Omental fat pad (tissue), 4 donors: Measurements from ENCODE around the gene TXLNG. TPM values are rescaled to one million over a fixed set of nuclear protein-coding genes. Genes with fewer than 3 reads are reported as not detected.

ENCODE experiments used
- ATAC-seq: fragments of 150-250 bp; one replicate; pipeline ENCODE4 v1.9.1; 2016; ENCODE audit warnings: mild to moderate bottlenecking, moderate library complexity; ENCODE audit not compliant: low FRiP score
- DNase-seq: peaks from one replicate; pipeline ENCODE4 v3.0.0-alpha.2; 2019; ENCODE audit warnings: low spot score
- CTCF ChIP-seq, 3 donors: fragments of 450-650 bp; IDR thresholded peaks; one replicate each; pipeline ENCODE4 v1.5.1; 2016 to 2017; ENCODE audit warnings: antibody characterized with exemption in 3 of 3, mild to moderate bottlenecking in 3 of 3, moderate library complexity in 2 of 3
- small RNA-seq: library from RNA; depleted of rRNA; stranded (forward); fragments of <200 nt; gene quantifications from one replicate; pipeline ENCODE3, GENCODE V24; 2016
- total RNA-seq, 4 donors: library from RNA; depleted of rRNA; stranded (reverse); fragments of >200 nt; gene quantifications; one replicate each; pipeline ENCODE4 v1.1.0, GENCODE V29; 2016

The TXLNG gene
- total RNA-seq, 4 donors from 2014 or later, result 13.9 to 45.1 (median 34.3) TPM

DNA sequence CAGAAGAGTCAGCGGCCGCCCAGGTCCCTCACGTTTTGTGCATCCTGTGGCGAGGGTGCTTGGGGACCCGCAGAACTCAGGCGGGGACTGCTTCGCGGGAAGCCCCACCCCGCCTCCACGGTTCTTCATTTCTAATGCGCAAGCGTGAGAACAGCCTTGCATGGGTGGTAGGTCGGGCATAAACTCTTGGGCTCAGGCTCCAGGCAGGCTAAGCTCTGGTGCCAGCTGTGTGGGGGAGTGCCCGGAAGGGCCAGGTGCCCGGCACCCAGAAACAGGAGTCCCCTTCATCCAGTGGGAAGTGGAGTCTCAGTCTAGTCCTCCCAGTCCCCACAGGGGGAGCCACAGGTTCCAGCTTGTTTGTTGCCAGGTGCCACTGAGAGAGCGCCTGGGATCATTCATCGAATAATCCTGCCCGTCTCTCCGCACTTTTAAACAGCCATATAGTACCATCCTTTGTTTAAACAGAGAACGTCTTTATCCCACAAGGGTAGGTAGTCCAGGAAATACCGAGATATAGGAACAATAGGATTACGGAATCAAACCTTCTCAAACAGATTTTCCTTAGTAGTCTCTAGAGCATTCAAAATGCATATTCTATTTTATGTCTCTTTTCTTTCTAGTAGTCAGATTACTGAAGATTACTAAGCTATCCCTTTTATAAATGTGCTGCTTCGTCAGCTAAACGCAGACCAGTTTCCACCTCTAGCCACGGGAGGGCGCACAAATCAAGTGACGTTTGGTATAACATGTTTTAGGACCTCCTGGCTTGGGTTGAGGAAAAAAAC, 96.6 kb downstream of the TXLNG start:
- TF ChIP-seq CTCF (IDR thresholded peaks at IDR 0.05), result no peak
- DNase-seq, result peak; percentile 44
- ATAC-seq, result peak; percentile 69

DNA sequence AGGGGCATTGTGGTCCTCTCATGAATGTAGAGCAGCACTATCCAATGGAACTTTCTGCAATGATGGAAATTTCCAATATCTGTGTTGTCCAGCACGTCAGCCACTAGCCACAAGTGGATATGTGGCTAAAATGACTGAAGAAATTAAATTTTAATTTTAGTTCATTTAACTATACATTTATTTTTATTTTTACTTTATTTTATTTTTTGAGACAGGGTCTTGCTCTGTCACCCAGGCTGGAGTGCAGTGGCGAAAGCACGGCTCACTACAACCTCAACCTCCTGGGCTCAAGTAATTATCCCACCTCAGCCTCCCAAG, 97.2 kb downstream of the TXLNG start:
- no peak for TF ChIP-seq CTCF (IDR thresholded peaks at IDR 0.05)
- DNase-seq, result no peak
- no peak for ATAC-seq

- TF ChIP-seq CTCF (IDR thresholded peaks at IDR 0.05), result no peak
- ATAC-seq (no peak), DNase-seq (no peak)
Measured at GRCh38 chrX:16885628-16886027, 99.4 kb downstream of the TXLNG start.

DNA sequence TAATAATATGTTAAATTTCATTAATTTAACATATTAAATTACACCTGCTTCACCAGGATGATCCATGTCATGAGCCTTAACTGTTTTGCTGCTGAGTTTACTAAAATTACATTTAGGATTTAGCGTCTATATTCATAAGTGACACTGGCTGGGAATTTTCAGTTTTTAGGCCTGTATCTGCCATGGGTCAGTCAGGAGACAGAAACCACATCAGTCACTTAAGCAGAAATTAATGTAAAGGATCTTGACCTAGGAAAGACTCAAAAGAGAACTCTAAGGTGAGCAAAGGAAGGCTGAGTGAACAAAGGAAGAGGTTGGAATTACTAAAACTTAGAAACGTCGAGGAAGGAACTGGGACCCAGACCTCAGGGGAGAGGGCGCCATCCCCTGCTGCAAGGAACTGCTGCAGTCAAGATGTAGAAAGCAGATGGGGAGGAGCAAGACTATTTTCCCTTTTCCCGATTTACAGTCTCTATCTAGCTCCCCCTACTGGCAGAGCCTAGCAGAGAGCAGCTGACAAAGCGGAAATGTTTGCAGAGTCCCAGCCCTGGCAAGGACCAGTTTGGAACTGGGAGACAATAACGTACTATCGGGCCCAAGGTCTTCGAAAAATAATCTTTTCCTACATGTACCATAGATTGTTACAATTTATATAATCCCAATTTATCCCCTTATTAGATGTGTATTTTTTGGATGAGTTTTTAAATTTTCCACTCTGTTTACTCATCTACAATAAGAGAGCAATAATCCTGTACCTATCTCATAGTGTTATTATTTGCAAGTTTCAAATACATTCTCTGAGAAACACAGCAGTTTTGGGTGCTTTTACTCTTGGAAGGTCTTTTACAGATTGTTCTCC, 106.5 kb downstream of the TXLNG start:
- DNase-seq, result no peak
- no peak for TF ChIP-seq CTCF (IDR thresholded peaks at IDR 0.05)
- ATAC-seq, result peak; percentile 87

Small RNA genes within 50 kb of the gene (small RNA-seq; reads per million reads assigned to genes)
- gene RNU4-6P (not detected), gene RNU7-56P (not detected), gene RPL12P49 (not detected)

Other genes starting within 250 kb of the TXLNG start
- gene S100G, start 136.3 kb upstream of the TXLNG start, total RNA-seq, result not detected
- gene CTPS2, start 73.8 kb upstream of the TXLNG start, total RNA-seq, result 10 to 100 TPM in 1 of 4 donors, 1 to 10 TPM in 3; 5.4 to 14.7 (median 7.5) TPM
- gene SYAP1, start 66.9 kb upstream of the TXLNG start, total RNA-seq, result 10 to 100 TPM; 15.0 to 33.5 (median 25.1) TPM
- 10 to 100 TPM; 57.4 to 74.3 (median 70.9) TPM for gene RBBP7, start 83.9 kb downstream of the TXLNG start, total RNA-seq
- gene REPS2, start 160.2 kb downstream of the TXLNG start, total RNA-seq, result 10 to 100 TPM in 1 of 4 donors, 1 to 10 TPM in 3; 4.0 to 12.6 (median 5.0) TPM